ENCODE results near the gene TRIM45. TPM values are rescaled to one million over a fixed set of nuclear protein-coding genes. Genes with fewer than 3 reads are reported as not detected.

TRIM45 gene
- total RNA-seq, 1 experiment from 2014 or later: 11.7 TPM

DNA sequence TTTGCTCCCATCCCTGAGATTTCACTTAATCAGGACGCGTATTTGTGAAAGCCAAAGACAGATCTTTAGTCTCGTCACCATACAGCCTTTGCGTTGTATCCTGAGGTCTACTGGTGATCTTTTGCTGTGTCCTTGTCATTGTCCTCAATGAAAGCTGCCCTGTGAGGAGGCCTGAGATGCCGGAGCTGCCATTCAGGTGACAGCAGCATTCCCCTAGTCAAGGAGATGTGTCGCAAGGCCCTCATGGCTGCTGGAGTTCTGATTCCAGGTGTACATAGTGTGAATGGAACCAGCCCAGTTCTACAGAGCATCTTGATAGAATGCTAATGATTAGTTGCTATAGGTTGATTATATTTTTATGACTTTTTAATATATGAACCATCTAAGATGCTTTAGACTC, 37.3 kb downstream of the TRIM45 start:
- Mint-ChIP-seq H3K27ac (peak overlapping the region; percentile 35 to 62 (median 38); a peak in 2 of 7 replicates), H3K27me3 (ENCODE audit: low read depth) (no peaks in the 10 kb centered on the region), H3K36me3 (ENCODE audit: insufficient read depth in 1 of 3, low read depth in 3 of 3) (peaks cover 26 to 78% (median 58%) of the 10 kb centered on the region in 3 experiments), H3K4me3 (no peak overlapping the region), H3K4me1 (peaks cover 8% of the 10 kb centered on the region in 2 experiments), H3K9me3 (no peaks in the 10 kb centered on the region)
- Histone ChIP-seq H3K4me2 (ENCODE audit: insufficient read depth, insufficient read length, low read length) (no peak overlapping the region), H3K56ac (ENCODE audit: insufficient read length, low read depth, low read length) (no peak overlapping the region), H2AK5ac (ENCODE audit: insufficient read length, low read length) (no peak overlapping the region), H3K23ac (ENCODE audit: insufficient read length, low read depth, low read length) (no peak overlapping the region), H2BK120ac (ENCODE audit: low read depth, low read length, poor library complexity, severe bottlenecking) (no peak overlapping the region), H3K4ac (ENCODE audit: low read depth, low read length) (no peak overlapping the region), H2BK12ac (ENCODE audit: insufficient read length, low read depth, low read length) (no peak overlapping the region), H3K27ac (ENCODE audit: insufficient read length, low read depth, low read length) (no peak overlapping the region), H3K9ac (ENCODE audit: extremely low read depth, insufficient read length, low read length) (no peak overlapping the region), H2BK15ac (ENCODE audit: low read depth, low read length) (no peak overlapping the region), H3K14ac (ENCODE audit: insufficient read depth, low read length) (no peak overlapping the region), H3K27me3 (ENCODE audit: insufficient read depth, low read length) (no peaks in the 10 kb centered on the region), H4K5ac (ENCODE audit: insufficient read length, low read depth, low read length) (no peak overlapping the region), H2BK20ac (ENCODE audit: low read depth, low read length, poor library complexity, severe bottlenecking) (no peak overlapping the region), H3K4me1 (ENCODE audit: insufficient read depth, low read length) (no peaks in the 10 kb centered on the region; the same call in 1 of the 2 replicates), H3K79me2 (ENCODE audit: insufficient read depth, low read length) (no peaks in the 10 kb centered on the region; the same call in 1 of the 2 replicates), H3K9me3 (ENCODE audit: control insufficient read depth, low read depth, low read length) (no peaks in the 10 kb centered on the region), H3T11ph (ENCODE audit: low read length) (no peak overlapping the region), H3K23me2 (ENCODE audit: insufficient read length, low read depth, low read length, poor library complexity, severe bottlenecking) (no peaks in the 10 kb centered on the region), H4K8ac (replicated peaks; ENCODE audit: insufficient read length, low read depth, low read length) (no peak overlapping the region), H4K20me1 (ENCODE audit: control insufficient read depth, insufficient read depth, insufficient read length) (no peaks in the 10 kb centered on the region), H3K18ac (ENCODE audit: insufficient read length, low read depth, low read length) (no peak overlapping the region), H3K79me1 (ENCODE audit: insufficient read depth, low read depth, low read length, poor library complexity, severe bottlenecking) (no peaks in the 10 kb centered on the region), H4K91ac (ENCODE audit: insufficient read length, low read depth, low read length) (no peak overlapping the region), H2AFZ (ENCODE audit: low read length) (no peak overlapping the region), H2BK5ac (ENCODE audit: insufficient read length, low read length) (no peak overlapping the region)
- no peak for DNase-seq
- TF ChIP-seq, protein P1, sequence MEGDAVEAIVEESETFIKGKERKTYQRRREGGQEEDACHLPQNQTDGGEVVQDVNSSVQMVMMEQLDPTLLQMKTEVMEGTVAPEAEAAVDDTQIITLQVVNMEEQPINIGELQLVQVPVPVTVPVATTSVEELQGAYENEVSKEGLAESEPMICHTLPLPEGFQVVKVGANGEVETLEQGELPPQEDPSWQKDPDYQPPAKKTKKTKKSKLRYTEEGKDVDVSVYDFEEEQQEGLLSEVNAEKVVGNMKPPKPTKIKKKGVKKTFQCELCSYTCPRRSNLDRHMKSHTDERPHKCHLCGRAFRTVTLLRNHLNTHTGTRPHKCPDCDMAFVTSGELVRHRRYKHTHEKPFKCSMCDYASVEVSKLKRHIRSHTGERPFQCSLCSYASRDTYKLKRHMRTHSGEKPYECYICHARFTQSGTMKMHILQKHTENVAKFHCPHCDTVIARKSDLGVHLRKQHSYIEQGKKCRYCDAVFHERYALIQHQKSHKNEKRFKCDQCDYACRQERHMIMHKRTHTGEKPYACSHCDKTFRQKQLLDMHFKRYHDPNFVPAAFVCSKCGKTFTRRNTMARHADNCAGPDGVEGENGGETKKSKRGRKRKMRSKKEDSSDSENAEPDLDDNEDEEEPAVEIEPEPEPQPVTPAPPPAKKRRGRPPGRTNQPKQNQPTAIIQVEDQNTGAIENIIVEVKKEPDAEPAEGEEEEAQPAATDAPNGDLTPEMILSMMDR (conservative IDR thresholded peaks at IDR 0.05): no peak
- no CpG with 5 or more reads among the region's 6 CpGs for WGBS (ENCODE audit: extremely low coverage, insufficient read length, low lambda C conversion rate)

Measured in H9 (cell line).